ENCODE data around the gene CEP112.

CEP112 gene

DNA sequence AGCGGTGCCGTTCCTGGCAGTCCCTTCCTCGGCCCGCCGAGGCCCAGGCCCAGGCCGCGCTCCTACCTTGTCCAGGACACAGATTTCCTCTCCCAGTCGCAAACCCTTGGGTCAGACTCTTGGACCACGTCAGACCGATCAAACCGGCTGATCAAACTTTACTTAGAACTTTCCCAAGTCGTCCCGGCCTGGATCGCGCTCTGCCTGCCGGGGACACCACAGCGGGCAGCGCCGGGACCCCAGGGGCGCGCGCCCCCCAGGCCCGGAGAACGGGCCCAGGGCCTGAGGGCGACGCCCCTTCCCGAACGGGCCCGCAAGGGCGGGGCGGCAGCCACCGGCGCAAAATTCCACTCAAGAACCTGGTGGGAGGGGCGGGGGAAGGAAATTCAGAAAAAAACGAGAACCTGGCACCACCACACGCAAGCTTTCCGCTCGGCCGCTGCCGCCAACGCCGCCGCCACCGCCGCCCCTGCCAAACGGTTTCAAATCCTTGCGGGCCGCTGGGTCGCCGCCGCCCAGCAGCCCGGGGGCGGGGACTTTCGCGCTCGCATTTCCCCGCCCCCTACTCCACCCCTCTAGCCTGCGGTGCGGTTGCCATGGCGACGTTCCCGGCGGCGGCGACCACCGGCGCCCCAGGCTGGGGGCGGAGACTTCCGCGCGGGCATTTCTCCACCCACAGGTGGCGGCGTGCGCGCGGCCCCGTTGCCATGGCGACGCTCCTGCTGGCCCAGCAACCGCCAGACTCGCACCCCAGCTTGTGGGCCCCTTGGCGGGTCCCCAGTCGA lies at the start of gene CEP112:
CEP112 (minus strand) TSS at position 541 of the 785 bp plus-strand sequence.
- peak; percentile 74 to 81 for DNase-seq (ENCODE audit: low read depth in 2 of 2)

DNA sequence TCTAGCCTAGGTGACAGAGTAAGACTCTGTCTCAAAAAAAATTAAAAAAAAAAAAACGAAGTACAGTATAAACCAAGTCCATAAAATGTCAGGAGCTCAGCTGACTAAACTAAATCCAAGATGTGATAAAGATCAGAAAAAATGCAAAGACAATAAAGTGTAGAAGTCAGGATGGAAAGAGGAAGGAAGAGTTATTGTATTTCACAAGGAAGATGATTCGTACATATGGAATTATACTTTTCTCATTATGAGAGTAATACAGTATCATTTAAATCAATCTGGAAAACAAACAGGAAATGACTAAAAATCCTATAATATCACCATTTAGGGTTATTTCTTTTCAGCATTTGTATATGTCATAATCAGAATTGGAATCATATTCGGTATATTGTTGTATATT lies 48.7 kb upstream of the CEP112 start:
- DNase-seq (ENCODE audit: low read depth in 2 of 2): no peak

DNA sequence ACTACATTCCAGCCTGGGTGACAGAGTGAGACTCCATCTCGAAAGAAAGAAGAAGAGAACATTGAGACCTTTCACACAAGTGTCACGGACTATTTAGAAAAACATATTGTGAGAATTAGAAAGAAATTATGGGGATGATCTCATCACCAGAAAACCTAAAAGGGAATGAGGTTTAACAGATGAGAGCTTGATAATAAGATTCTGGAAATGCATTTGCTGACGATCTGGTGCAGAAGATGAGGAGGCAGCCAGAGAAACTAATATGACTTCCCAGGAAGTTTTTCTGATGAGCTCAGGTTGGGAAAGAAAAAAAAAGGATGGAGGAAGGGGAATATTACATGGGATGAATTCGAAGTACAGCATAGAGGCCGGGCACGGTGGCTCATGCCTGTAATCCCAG lies 48.1 kb upstream of the CEP112 start:
- no peak for DNase-seq (ENCODE audit: low read depth in 2 of 2)

- DNase-seq (ENCODE audit: low read depth in 2 of 2): no peak
These were observed 43.6 kb upstream of the CEP112 start for GRCh38 chr17:66235377-66235994.

GRCh38 chr17:66234611-66235010 lies 42.7 kb upstream of the CEP112 start:
- DNase-seq (ENCODE audit: low read depth in 2 of 2): no peak

- no peak for DNase-seq (ENCODE audit: low read depth in 2 of 2)
These were observed 41.3 kb upstream of the CEP112 start for GRCh38 chr17:66233023-66233753.

GRCh38 chr17:66230922-66231591 lies 39.1 kb upstream of the CEP112 start:
- DNase-seq (ENCODE audit: low read depth in 2 of 2): no peak

DNA sequence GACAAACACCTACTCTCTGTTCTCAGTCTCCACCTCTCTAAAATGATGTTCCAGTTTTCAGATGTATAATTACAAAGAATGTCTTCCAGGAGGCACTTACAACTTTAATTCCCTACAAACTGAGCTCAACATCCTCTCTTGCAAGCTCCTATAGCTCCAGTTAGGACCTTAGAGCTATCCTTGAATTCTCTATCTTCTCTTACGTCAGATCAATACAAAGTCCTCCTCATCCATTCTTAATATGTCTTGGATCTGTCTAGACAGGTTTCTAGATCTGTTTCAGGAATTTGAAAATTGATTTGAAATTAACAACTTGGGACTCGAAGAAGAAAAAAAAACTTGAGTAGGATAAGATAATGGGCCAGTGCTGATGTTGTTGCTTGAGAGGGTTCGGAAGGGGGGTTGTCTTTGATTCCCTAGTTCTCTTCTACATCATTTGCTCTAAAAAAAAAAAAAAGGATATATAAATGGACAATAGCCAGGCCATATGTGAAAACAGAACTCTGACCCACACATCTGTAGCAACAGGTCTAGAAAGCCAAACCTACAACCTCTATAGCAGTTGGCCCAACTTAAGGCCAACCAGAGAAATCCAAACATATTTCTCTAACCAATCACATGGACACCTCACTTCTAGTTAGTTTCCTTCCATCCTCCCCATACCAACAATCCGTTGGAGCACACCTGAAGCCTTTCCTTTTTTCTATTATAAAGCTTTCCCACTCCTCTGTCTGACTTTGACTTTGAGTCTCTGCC lies 38.0 kb upstream of the CEP112 start:
- DNase-seq (ENCODE audit: low read depth in 2 of 2): no peak

- no peak for DNase-seq (ENCODE audit: low read depth in 2 of 2)
These were observed 37.2 kb upstream of the CEP112 start, which contains the start of gene APOH for GRCh38 chr17:66228887-66229782. Gene APOH, minus strand, starts transcription at chr17:66229415. Its CDS starts 36 bp downstream, at chr17:66229379.

GRCh38 chr17:66227212-66228045 lies 35.5 kb upstream of the CEP112 start:
- DNase-seq (ENCODE audit: low read depth in 2 of 2): no peak

DNA sequence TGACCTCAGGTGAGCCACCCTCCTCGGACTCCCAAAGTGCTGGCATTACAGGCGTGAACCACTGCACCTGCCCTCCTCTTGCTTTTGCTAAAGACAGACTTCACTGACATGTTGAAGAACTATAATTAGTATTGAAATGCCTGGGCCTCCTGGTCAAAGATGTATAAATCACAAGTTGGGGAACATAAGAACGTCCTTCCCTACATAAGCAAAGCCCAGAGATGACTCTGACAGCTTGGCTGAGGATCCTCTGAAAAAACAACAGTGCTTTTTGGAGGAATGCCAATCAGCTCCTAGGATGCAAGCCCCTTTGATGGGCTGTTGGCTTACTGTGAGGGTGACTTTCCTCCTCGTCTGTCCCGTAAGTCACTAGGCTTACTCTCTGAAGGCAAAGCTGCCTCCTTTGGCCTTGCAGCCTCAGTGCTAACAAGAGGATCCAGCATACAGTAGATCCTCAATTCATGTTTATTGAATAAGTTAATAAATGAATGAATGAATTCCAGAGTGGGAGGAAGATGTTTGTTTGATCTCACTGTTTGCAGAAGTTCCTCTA lies 30.9 kb upstream of the CEP112 start:
- no peak for DNase-seq (ENCODE audit: low read depth in 2 of 2)

DNA sequence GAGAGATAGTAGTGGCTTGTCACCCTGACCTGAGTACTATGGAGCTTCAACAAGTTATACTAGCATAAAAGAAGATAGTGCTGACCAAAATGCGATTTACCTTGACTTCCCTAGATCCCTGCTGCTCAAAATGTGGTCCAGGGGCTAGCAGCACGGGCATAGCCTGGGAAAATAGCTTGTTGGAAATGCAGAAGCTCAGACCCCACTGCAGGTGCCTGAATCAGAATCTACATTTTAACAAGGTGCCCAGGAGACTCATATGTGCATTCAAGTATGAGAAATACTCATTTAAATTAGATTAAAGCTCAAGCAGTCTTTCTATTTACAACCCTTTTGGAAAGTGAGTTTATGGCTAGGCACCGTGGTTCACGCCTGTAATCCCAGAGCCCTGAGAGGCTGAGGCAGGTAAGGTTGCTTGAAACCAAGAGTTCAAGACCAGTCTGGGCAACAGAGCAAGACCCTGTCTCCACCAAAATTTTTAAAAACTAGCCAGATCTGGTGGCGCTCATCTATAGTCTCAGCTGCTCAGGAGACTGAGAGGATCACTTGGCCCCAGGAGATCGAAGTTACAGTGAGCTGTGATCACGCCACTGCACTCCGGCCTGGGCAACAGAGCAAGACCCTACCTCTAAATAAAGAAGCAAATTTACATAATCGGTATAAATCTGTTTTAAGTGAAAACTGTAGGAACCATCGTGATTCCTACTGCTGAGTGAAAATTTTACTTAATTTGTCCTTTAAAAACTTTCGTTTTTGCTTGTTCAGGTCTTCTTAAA lies 30.0 kb upstream of the CEP112 start:
- no peak for DNase-seq (ENCODE audit: low read depth in 2 of 2)

GRCh38 chr17:66221343-66221742 lies 29.4 kb upstream of the CEP112 start:
- DNase-seq (ENCODE audit: low read depth in 2 of 2): no peak

GRCh38 chr17:66220079-66220835 lies 28.3 kb upstream of the CEP112 start:
- no peak for DNase-seq (ENCODE audit: low read depth in 2 of 2)

GRCh38 chr17:66215529-66215911 lies 23.6 kb upstream of the CEP112 start:
- no peak for DNase-seq (ENCODE audit: low read depth in 2 of 2)

GRCh38 chr17:66214884-66215528 lies 23.1 kb upstream of the CEP112 start:
- DNase-seq (ENCODE audit: low read depth in 2 of 2): no peak
